ENCODE measurements around the gene LHX2. TPM values are rescaled to one million over a fixed set of nuclear protein-coding genes. Genes with fewer than 3 reads are reported as not detected.

Gene LHX2
- total RNA-seq, 1 experiment from 2014 or later: 1.4 TPM

- Histone ChIP-seq H3K9me3 (ENCODE audit: insufficient read depth, low read depth) (no peaks in the 10 kb centered on the region), H3K9me2 (ENCODE audit: insufficient read depth) (no peaks in the 10 kb centered on the region), H3K27ac (no peak overlapping the region), H3F3A (ENCODE audit: insufficient read depth, low read depth) (no peaks in the 10 kb centered on the region), H3K27me3 (ENCODE audit: insufficient read depth, low read depth) (peaks cover 34% of the 10 kb centered on the region), H3K4me1 (replicated peaks; ENCODE audit: insufficient read depth) (no peaks in the 10 kb centered on the region), H2AFZ (no peak overlapping the region), H4K20me1 (ENCODE audit: insufficient read depth) (no peaks in the 10 kb centered on the region), H3K36me3 (ENCODE audit: low read depth) (no peaks in the 10 kb centered on the region), H3K79me2 (ENCODE audit: low read depth) (no peaks in the 10 kb centered on the region), H3K4me3 (no peak overlapping the region), H3K4me2 (peak overlapping the region; percentile 31; the same call in 1 of the 2 replicates)
- intact Hi-C loops (cut with micrococcal nuclease; ENCODE audit: unreplicated experiment): no loop called here
- BruUV-seq (replicated peaks): no TSS peak
- TF ChIP-seq EZH2 (IDR thresholded peaks at IDR 0.05; ENCODE audit: low read depth): no peak
- TF ChIP-seq CTCF (conservative IDR thresholded peaks at IDR 0.05): no peak
- peak in 1 of 2 experiments; percentile 49 for DNase-seq
- ChIA-PET CTCF (no interaction called here), POLR2A (ENCODE audit: unreplicated experiment) (interaction anchor here (0.6 to 0.7 kb wide), 2 partner anchors 506 to 575 kb away, joined by 3 to 4 read pairs; no protein-coding TSS in a partner anchor)
Observed at GRCh38 chr9:124030969-124031451, 19.4 kb downstream of the LHX2 start.

- no peaks in the 10 kb centered on the region for H3K4me1 ChIP-seq (replicated peaks; ENCODE audit: insufficient read depth)
- no peak for DNase-seq
- peaks cover 36% of the 10 kb centered on the region for H3K27me3 ChIP-seq (ENCODE audit: insufficient read depth, low read depth)
- H3K27ac ChIP-seq: no peak overlapping the region
- H3K9me3 ChIP-seq (ENCODE audit: insufficient read depth, low read depth): no peaks in the 10 kb centered on the region
- H3K4me3 ChIP-seq: no peak overlapping the region
- ChIA-PET CTCF (no interaction called here), POLR2A (ENCODE audit: unreplicated experiment) (no interaction called here)
- TF ChIP-seq EZH2 (IDR thresholded peaks at IDR 0.05; ENCODE audit: low read depth) (no peak), CTCF (conservative IDR thresholded peaks at IDR 0.05) (no peak)
- no peaks in the 10 kb centered on the region for H3K36me3 ChIP-seq (ENCODE audit: low read depth)
- no peaks in the 10 kb centered on the region for H3F3A ChIP-seq (ENCODE audit: insufficient read depth, low read depth)
- no peaks in the 10 kb centered on the region for H3K79me2 ChIP-seq (ENCODE audit: low read depth)
- H3K4me2 ChIP-seq: no peak overlapping the region
- H3K9me2 ChIP-seq (ENCODE audit: insufficient read depth): no peaks in the 10 kb centered on the region
- no TSS peak for BruUV-seq (replicated peaks)
- H4K20me1 ChIP-seq (ENCODE audit: insufficient read depth): no peaks in the 10 kb centered on the region
- intact Hi-C loops (cut with micrococcal nuclease; ENCODE audit: unreplicated experiment): no loop called here
- no peak overlapping the region for H2AFZ ChIP-seq
Observed at GRCh38 chr9:124032247-124032646, 20.7 kb downstream of the LHX2 start.

GRCh38 chr9:124033348-124033747 lies 21.8 kb downstream of the LHX2 start:
- Histone ChIP-seq H3K9me2 (ENCODE audit: insufficient read depth) (no peaks in the 10 kb centered on the region), H2AFZ (no peak overlapping the region), H3K27me3 (ENCODE audit: insufficient read depth, low read depth) (peaks cover 36% of the 10 kb centered on the region), H3K79me2 (ENCODE audit: low read depth) (no peaks in the 10 kb centered on the region), H3K36me3 (ENCODE audit: low read depth) (no peaks in the 10 kb centered on the region), H3K4me1 (replicated peaks; ENCODE audit: insufficient read depth) (no peaks in the 10 kb centered on the region), H3K4me2 (no peak overlapping the region), H3K4me3 (no peak overlapping the region), H3K27ac (no peak overlapping the region), H4K20me1 (ENCODE audit: insufficient read depth) (no peaks in the 10 kb centered on the region), H3K9me3 (ENCODE audit: insufficient read depth, low read depth) (no peaks in the 10 kb centered on the region), H3F3A (ENCODE audit: insufficient read depth, low read depth) (no peaks in the 10 kb centered on the region)
- no peak for TF ChIP-seq CTCF (conservative IDR thresholded peaks at IDR 0.05)
- TF ChIP-seq EZH2 (IDR thresholded peaks at IDR 0.05; ENCODE audit: low read depth): no peak
- ChIA-PET CTCF (no interaction called here), POLR2A (ENCODE audit: unreplicated experiment) (interaction anchor here (0.6 kb wide), 1 partner anchor 1498 kb away, joined by 10 read pairs; no protein-coding TSS in a partner anchor)
- no TSS peak for BruUV-seq (replicated peaks)
- intact Hi-C loops (cut with micrococcal nuclease; ENCODE audit: unreplicated experiment): no loop called here
- DNase-seq: no peak

Data from PC-9 (cell line).